ENCODE results near the gene RETSAT.

DNA sequence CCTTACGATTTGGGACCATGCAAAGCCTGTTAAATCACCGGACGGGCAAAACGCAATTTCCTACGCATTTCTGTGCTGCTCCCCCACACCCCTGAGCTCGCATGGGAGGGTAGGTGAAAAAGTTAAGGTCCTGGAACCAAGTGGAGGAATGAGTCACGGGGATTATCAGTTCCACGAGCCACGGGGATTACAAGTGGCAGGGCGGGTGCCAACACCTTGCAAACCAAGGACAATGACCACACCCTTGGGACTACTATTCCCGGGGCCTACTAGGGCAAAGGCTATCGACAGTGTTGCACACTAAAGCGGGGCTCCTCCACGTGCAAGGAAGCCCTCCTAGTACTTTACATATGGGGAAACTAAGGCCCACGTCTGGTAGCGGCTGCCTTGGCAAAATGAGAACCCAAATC is 447 bp downstream of the RETSAT start:
- TF ChIP-seq, protein P1, sequence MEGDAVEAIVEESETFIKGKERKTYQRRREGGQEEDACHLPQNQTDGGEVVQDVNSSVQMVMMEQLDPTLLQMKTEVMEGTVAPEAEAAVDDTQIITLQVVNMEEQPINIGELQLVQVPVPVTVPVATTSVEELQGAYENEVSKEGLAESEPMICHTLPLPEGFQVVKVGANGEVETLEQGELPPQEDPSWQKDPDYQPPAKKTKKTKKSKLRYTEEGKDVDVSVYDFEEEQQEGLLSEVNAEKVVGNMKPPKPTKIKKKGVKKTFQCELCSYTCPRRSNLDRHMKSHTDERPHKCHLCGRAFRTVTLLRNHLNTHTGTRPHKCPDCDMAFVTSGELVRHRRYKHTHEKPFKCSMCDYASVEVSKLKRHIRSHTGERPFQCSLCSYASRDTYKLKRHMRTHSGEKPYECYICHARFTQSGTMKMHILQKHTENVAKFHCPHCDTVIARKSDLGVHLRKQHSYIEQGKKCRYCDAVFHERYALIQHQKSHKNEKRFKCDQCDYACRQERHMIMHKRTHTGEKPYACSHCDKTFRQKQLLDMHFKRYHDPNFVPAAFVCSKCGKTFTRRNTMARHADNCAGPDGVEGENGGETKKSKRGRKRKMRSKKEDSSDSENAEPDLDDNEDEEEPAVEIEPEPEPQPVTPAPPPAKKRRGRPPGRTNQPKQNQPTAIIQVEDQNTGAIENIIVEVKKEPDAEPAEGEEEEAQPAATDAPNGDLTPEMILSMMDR (IDR thresholded peaks at IDR 0.05): no peak
- TF ChIP-seq POLR2AphosphoS5 (IDR thresholded peaks at IDR 0.05) (no peak), POLR2A (IDR thresholded peaks at IDR 0.05) (no peak), EP300 (IDR thresholded peaks at IDR 0.05) (no peak)

Data from sigmoid colon (tissue), 4 donors.